ENCODE data around the gene SEPTIN10. TPM values are rescaled to one million over a fixed set of nuclear protein-coding genes. Genes with fewer than 3 reads are reported as not detected.

Gene SEPTIN10
- total RNA-seq, 1 experiment from 2014 or later: 112 TPM

GRCh38 chr2:109510136-109511028 is 103.4 kb downstream of the SEPTIN10 start:
- POLR2A ChIA-PET (ENCODE audit: unreplicated experiment): no interaction called here
- intact Hi-C loops (cut with micrococcal nuclease; ENCODE audit: unreplicated experiment): loop anchor here (1.0 to 5.0 kb wide), 6 partner anchors 62 to 653 kb away; no protein-coding TSS in a partner anchor

DNA sequence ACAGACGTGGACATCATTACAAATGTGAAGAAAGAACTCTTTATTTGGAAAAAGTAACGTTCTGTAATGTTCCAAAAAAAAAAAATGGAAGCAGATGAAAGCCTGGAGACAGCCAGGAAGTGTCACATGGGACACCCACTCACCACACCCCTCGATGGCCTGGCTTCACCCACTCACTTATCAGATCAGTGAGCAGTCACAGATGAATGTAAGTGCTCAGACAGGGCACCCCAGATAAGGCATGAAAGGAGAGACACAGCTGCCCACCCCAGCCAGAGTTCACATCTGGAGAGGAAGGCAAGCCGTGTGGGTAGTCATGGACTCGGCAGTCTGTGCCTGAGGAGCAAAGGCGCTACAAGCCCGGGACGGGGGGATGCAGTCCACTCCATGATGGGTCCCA is 105.2 kb downstream of the SEPTIN10 start:
- intact Hi-C loops (cut with micrococcal nuclease; ENCODE audit: unreplicated experiment): no loop called here
- H4K20me1 ChIP-seq (ENCODE audit: insufficient read depth): no peaks in the 10 kb centered on the region
- H3F3A ChIP-seq (ENCODE audit: insufficient read depth, low read depth): no peaks in the 10 kb centered on the region
- no peak overlapping the region for H3K27ac ChIP-seq
- no peak for TF ChIP-seq CTCF (conservative IDR thresholded peaks at IDR 0.05)
- TF ChIP-seq EZH2 (IDR thresholded peaks at IDR 0.05; ENCODE audit: low read depth): no peak
- no peaks in the 10 kb centered on the region for H3K36me3 ChIP-seq (ENCODE audit: low read depth)
- H3K9me2 ChIP-seq (ENCODE audit: insufficient read depth): no peaks in the 10 kb centered on the region
- H2AFZ ChIP-seq: no peak overlapping the region
- H3K4me1 ChIP-seq (replicated peaks; ENCODE audit: insufficient read depth): no peaks in the 10 kb centered on the region
- no TSS peak for BruUV-seq (replicated peaks)
- H3K27me3 ChIP-seq (ENCODE audit: insufficient read depth, low read depth): no peaks in the 10 kb centered on the region
- CTCF ChIA-PET: no interaction called here
- POLR2A ChIA-PET (ENCODE audit: unreplicated experiment): no interaction called here
- H3K4me3 ChIP-seq: no peak overlapping the region
- H3K9me3 ChIP-seq (ENCODE audit: insufficient read depth, low read depth): no peaks in the 10 kb centered on the region
- no peak overlapping the region for H3K4me2 ChIP-seq
- DNase-seq: no peak
- H3K79me2 ChIP-seq (ENCODE audit: low read depth): no peaks in the 10 kb centered on the region

More at GRCh38 chr2:109510136-109511028, 103.4 kb downstream of the SEPTIN10 start:
- no peak for TF ChIP-seq EZH2 (IDR thresholded peaks at IDR 0.05; ENCODE audit: low read depth)
- TF ChIP-seq CTCF (conservative IDR thresholded peaks at IDR 0.05): peak; percentile 93
- no peak overlapping the region for H3K4me2 ChIP-seq
- peaks cover 5% of the 10 kb centered on the region; the same call in 1 of the 2 replicates for H3K4me1 ChIP-seq (replicated peaks; ENCODE audit: insufficient read depth)
- CTCF ChIA-PET: interaction anchor here (0.6 to 1.2 kb wide), 6 partner anchors 34 to 294 kb away, joined by 3 to 5 read pairs (median 4); no protein-coding TSS in a partner anchor
- H3F3A ChIP-seq (ENCODE audit: insufficient read depth, low read depth): no peaks in the 10 kb centered on the region
- H3K27ac ChIP-seq: no peak overlapping the region
- BruUV-seq (replicated peaks): no TSS peak
- H3K4me3 ChIP-seq: no peak overlapping the region
- no peaks in the 10 kb centered on the region for H4K20me1 ChIP-seq (ENCODE audit: insufficient read depth)
- H3K9me3 ChIP-seq (ENCODE audit: insufficient read depth, low read depth): no peaks in the 10 kb centered on the region
- no peaks in the 10 kb centered on the region for H3K36me3 ChIP-seq (ENCODE audit: low read depth)
- peak; percentile 50 to 78 for DNase-seq
- no peaks in the 10 kb centered on the region for H3K79me2 ChIP-seq (ENCODE audit: low read depth)
- no peaks in the 10 kb centered on the region for H3K9me2 ChIP-seq (ENCODE audit: insufficient read depth)
- no peaks in the 10 kb centered on the region for H3K27me3 ChIP-seq (ENCODE audit: insufficient read depth, low read depth)
- H2AFZ ChIP-seq: no peak overlapping the region

- H3K4me1 ChIP-seq (replicated peaks; ENCODE audit: insufficient read depth): no peaks in the 10 kb centered on the region
- no peak overlapping the region for H2AFZ ChIP-seq
- no peaks in the 10 kb centered on the region for H3F3A ChIP-seq (ENCODE audit: insufficient read depth, low read depth)
- H3K79me2 ChIP-seq (ENCODE audit: low read depth): no peaks in the 10 kb centered on the region
- ChIA-PET POLR2A (ENCODE audit: unreplicated experiment) (no interaction called here), CTCF (no interaction called here)
- TF ChIP-seq EZH2 (IDR thresholded peaks at IDR 0.05; ENCODE audit: low read depth): no peak
- TF ChIP-seq CTCF (conservative IDR thresholded peaks at IDR 0.05): no peak
- no peaks in the 10 kb centered on the region for H3K9me2 ChIP-seq (ENCODE audit: insufficient read depth)
- no peaks in the 10 kb centered on the region for H3K9me3 ChIP-seq (ENCODE audit: insufficient read depth, low read depth)
- intact Hi-C loops (cut with micrococcal nuclease; ENCODE audit: unreplicated experiment): no loop called here
- H3K27me3 ChIP-seq (ENCODE audit: insufficient read depth, low read depth): no peaks in the 10 kb centered on the region
- H3K36me3 ChIP-seq (ENCODE audit: low read depth): no peaks in the 10 kb centered on the region
- no TSS peak for BruUV-seq (replicated peaks)
- no peak for DNase-seq
- H3K27ac ChIP-seq: no peak overlapping the region
- H4K20me1 ChIP-seq (ENCODE audit: insufficient read depth): no peaks in the 10 kb centered on the region
- no peak overlapping the region for H3K4me3 ChIP-seq
- H3K4me2 ChIP-seq: no peak overlapping the region
Observed at GRCh38 chr2:109507828-109508227, 105.9 kb downstream of the SEPTIN10 start.
